H9 (cell line): ENCODE measurements around the gene PRODH2. TPM values are rescaled to one million over a fixed set of nuclear protein-coding genes. Genes with fewer than 3 reads are reported as not detected.

Source experiments
- DNase-seq: peaks from one replicate; pipeline ENCODE4 v3.0.0-alpha.2; 2017
- H2AFZ ChIP-seq: one replicate; pipeline ENCODE4 v1.6.1; 2013; ENCODE audit warnings: mild to moderate bottlenecking, low read length, control low read depth, moderate library complexity
- H2AK5ac ChIP-seq: 2 replicates; pipeline ENCODE4 v1.6.1; 2013; ENCODE audit warnings: low read length, control low read depth, mixed read lengths; ENCODE audit not compliant: insufficient read length
- H2BK120ac ChIP-seq: one replicate; pipeline ENCODE4 v1.6.1; 2013; ENCODE audit warnings: low read depth, mild to moderate bottlenecking, low read length, control low read depth, inconsistent platforms; ENCODE audit not compliant: poor library complexity, severe bottlenecking
- H2BK12ac ChIP-seq: 2 replicates; pipeline ENCODE4 v1.6.1; 2013; ENCODE audit warnings: low read length, control low read depth, mixed read lengths, low read depth; ENCODE audit not compliant: insufficient read length
- H2BK15ac ChIP-seq: 2 replicates; pipeline ENCODE4 v1.6.1; 2013; ENCODE audit warnings: low read depth, low read length, control low read depth
- H2BK20ac ChIP-seq: one replicate; pipeline ENCODE4 v1.6.1; 2013; ENCODE audit warnings: low read depth, mild to moderate bottlenecking, low read length, control low read depth, inconsistent platforms; ENCODE audit not compliant: poor library complexity, severe bottlenecking
- H2BK5ac ChIP-seq: 2 replicates; pipeline ENCODE4 v1.6.1; 2013; ENCODE audit warnings: low read length, control low read depth, mixed read lengths; ENCODE audit not compliant: insufficient read length
- H3K14ac ChIP-seq: 2 replicates; pipeline ENCODE4 v1.6.1; 2013; ENCODE audit warnings: low read length, control low read depth; ENCODE audit not compliant: insufficient read depth
- H3K18ac ChIP-seq: 2 replicates; pipeline ENCODE4 v1.6.1; 2013; ENCODE audit warnings: low read depth, mild to moderate bottlenecking, mixed read lengths, low read length, control low read depth; ENCODE audit not compliant: insufficient read length
- H3K23ac ChIP-seq: 2 replicates; pipeline ENCODE4 v1.6.1; 2013; ENCODE audit warnings: low read length, control low read depth, mixed read lengths, low read depth; ENCODE audit not compliant: insufficient read length
- H3K23me2 ChIP-seq: 2 replicates; pipeline ENCODE4 v1.6.1; 2013; ENCODE audit warnings: low read depth, mild to moderate bottlenecking, mixed read lengths, low read length, control low read depth; ENCODE audit not compliant: insufficient read length, poor library complexity, severe bottlenecking
- H3K27ac ChIP-seq: 2 replicates; pipeline ENCODE4 v1.5.1; 2013; ENCODE audit warnings: low read length, control low read depth, mixed read lengths, low read depth; ENCODE audit not compliant: insufficient read length
- H3K27me3 ChIP-seq: 2 replicates; pipeline ENCODE4 v1.6.1; 2013; ENCODE audit warnings: low read length, control low read depth, inconsistent platforms; ENCODE audit not compliant: insufficient read depth
- H3K4ac ChIP-seq: 2 replicates; pipeline ENCODE4 v1.6.1; 2013; ENCODE audit warnings: low read depth, mild to moderate bottlenecking, control low read depth, inconsistent platforms, low read length, moderate library complexity
- H3K4me1 ChIP-seq: 2 replicates; pipeline ENCODE4 v1.6.1; 2013; ENCODE audit warnings: low read length, control low read depth, inconsistent platforms; ENCODE audit not compliant: insufficient read depth
- H3K4me2 ChIP-seq: 2 replicates; pipeline ENCODE4 v1.6.1; 2013; ENCODE audit warnings: low read length, control low read depth, mixed read lengths; ENCODE audit not compliant: insufficient read length, insufficient read depth
- H3K56ac ChIP-seq: 2 replicates; pipeline ENCODE4 v1.6.1; 2013; ENCODE audit warnings: low read depth, mild to moderate bottlenecking, mixed read lengths, low read length, control low read depth; ENCODE audit not compliant: insufficient read length
- H3K79me1 ChIP-seq: 2 replicates; pipeline ENCODE4 v1.6.1; 2013; ENCODE audit warnings: low read depth, mild to moderate bottlenecking, moderate library complexity, low read length, control low read depth, inconsistent platforms; ENCODE audit not compliant: insufficient read depth, poor library complexity, severe bottlenecking
- H3K79me2 ChIP-seq: 2 replicates; pipeline ENCODE4 v1.6.1; 2013; ENCODE audit warnings: low read length, control low read depth, inconsistent platforms; ENCODE audit not compliant: insufficient read depth
- H3K9ac ChIP-seq: 2 replicates; pipeline ENCODE4 v1.6.1; 2013; ENCODE audit warnings: low read length, control low read depth, mixed read lengths; ENCODE audit not compliant: insufficient read length; ENCODE audit errors: extremely low read depth
- H3K9me3 ChIP-seq: one replicate; pipeline ENCODE4 v1.6.1; 2013; ENCODE audit warnings: low read depth, low read length, inconsistent platforms; ENCODE audit not compliant: control insufficient read depth
- H3T11ph ChIP-seq: one replicate; pipeline ENCODE4 v1.6.1; 2013; ENCODE audit warnings: mild to moderate bottlenecking, low read length, control low read depth, inconsistent platforms
- H4K20me1 ChIP-seq: one replicate; pipeline ENCODE4 v1.6.1; 2013; ENCODE audit not compliant: control insufficient read depth, insufficient read length, insufficient read depth
- H4K5ac ChIP-seq: 2 replicates; pipeline ENCODE4 v1.6.1; 2013; ENCODE audit warnings: low read depth, mild to moderate bottlenecking, mixed read lengths, low read length, control low read depth; ENCODE audit not compliant: insufficient read length
- H4K8ac ChIP-seq: replicated peaks from 2 replicates; pipeline ENCODE4 v1.6.1; 2013; ENCODE audit warnings: low read length, control low read depth, mixed read lengths, low read depth; ENCODE audit not compliant: insufficient read length
- H4K91ac ChIP-seq: 2 replicates; pipeline ENCODE4 v1.6.1; 2013; ENCODE audit warnings: low read depth, mild to moderate bottlenecking, moderate library complexity, mixed read lengths, low read length, control low read depth; ENCODE audit not compliant: insufficient read length
- H3K27ac Mint-ChIP-seq, 3 experiments: 2 replicates in 2 of 3; 3 replicates in 1 of 3; pipeline ENCODE4 v1.8.0; 2020 to 2021; ENCODE audit warnings: mixed read lengths in 3 of 3, mild to moderate bottlenecking in 1 of 3, moderate library complexity in 1 of 3
- H3K27me3 Mint-ChIP-seq: 2 replicates; pipeline ENCODE4 v1.8.0; 2021; ENCODE audit warnings: low read depth, mild to moderate bottlenecking, moderate library complexity, mixed read lengths
- H3K36me3 Mint-ChIP-seq, 3 experiments: 2 replicates in 2 of 3; 3 replicates in 1 of 3; pipeline ENCODE4 v1.8.0; 2020 to 2021; ENCODE audit warnings: low read depth in 3 of 3, mixed read lengths in 3 of 3; ENCODE audit not compliant: insufficient read depth in 1 of 3
- H3K4me1 Mint-ChIP-seq, 2 experiments: 2 replicates each; pipeline ENCODE4 v1.8.0; 2020; ENCODE audit warnings: mixed read lengths in 2 of 2
- H3K4me3 Mint-ChIP-seq, 2 experiments: 2 replicates in 1 of 2; 3 replicates in 1 of 2; pipeline ENCODE4 v1.8.0; 2020 to 2021; ENCODE audit warnings: mild to moderate bottlenecking in 2 of 2, mixed read lengths in 2 of 2, moderate library complexity in 1 of 2
- H3K9me3 Mint-ChIP-seq, 2 experiments: 2 replicates in 1 of 2; 3 replicates in 1 of 2; pipeline ENCODE4 v1.8.0; 2020; ENCODE audit warnings: mild to moderate bottlenecking in 2 of 2, mixed read lengths in 2 of 2, moderate library complexity in 1 of 2
- CTCF ChIP-seq: fragments of 200-600 bp; sonication (generic); conservative IDR thresholded peaks from 3 replicates; pipeline ENCODE4 v1.8.0; 2021; ENCODE audit warnings: antibody characterized with exemption, mild to moderate bottlenecking
- WGBS: extraction: QIAGEN DNeasy Blood & Tissue Kit; methylation state at CpG from one replicate; pipeline ENCODE4 v1.1.7; 2013; ENCODE audit warnings: missing lambda C conversion rate, low lambda C conversion rate, mixed read lengths; ENCODE audit not compliant: insufficient read length; ENCODE audit errors: extremely low coverage; 5-methylcytosine and 5-hydroxymethylcytosine counted together
- total RNA-seq: library from RNA; stranded (reverse); gene quantifications from 2 replicates; pipeline ENCODE4 v1.2.1, GENCODE V29; 2021

The PRODH2 gene
- total RNA-seq, 1 experiment from 2014 or later = not detected

GRCh38 chr19:35752746-35753350 is 59.8 kb downstream of the PRODH2 start:
- Histone ChIP-seq H3K4me2 (no peak overlapping the region), H4K91ac (no peak overlapping the region), H3K4ac (no peak overlapping the region), H3K27me3 (no peaks in the 10 kb centered on the region), H3K4me1 (no peaks in the 10 kb centered on the region), H2BK12ac (no peak overlapping the region), H3T11ph (no peak overlapping the region), H3K79me2 (no peaks in the 10 kb centered on the region), H4K8ac (no peak overlapping the region), H2BK20ac (no peak overlapping the region), H3K23me2 (peaks cover 19% of the 10 kb centered on the region), H2BK120ac (no peak overlapping the region), H3K79me1 (no peaks in the 10 kb centered on the region), H2AK5ac (no peak overlapping the region), H3K23ac (no peak overlapping the region), H2BK5ac (no peak overlapping the region), H3K9ac (no peak overlapping the region), H3K27ac (no peak overlapping the region), H2AFZ (no peak overlapping the region), H3K56ac (no peak overlapping the region), H3K9me3 (no peaks in the 10 kb centered on the region), H4K5ac (no peak overlapping the region), H3K14ac (no peak overlapping the region), H2BK15ac (no peak overlapping the region), H4K20me1 (no peaks in the 10 kb centered on the region), H3K18ac (no peak overlapping the region)
- H3K4me1 Mint-ChIP-seq = peaks cover 15 to 19% of the 10 kb centered on the region in 2 experiments
- no peak for TF ChIP-seq CTCF
- H3K27ac Mint-ChIP-seq = no peak overlapping the region
- H3K4me3 Mint-ChIP-seq = no peak overlapping the region; a peak in 1 of 5 replicates
- H3K36me3 Mint-ChIP-seq = peaks cover 0 to 4% (median 2%) of the 10 kb centered on the region in 3 experiments; a peak in 2 of 7 replicates
- WGBS = no CpG with 5 or more reads among the region's 20 CpGs
- H3K27me3 Mint-ChIP-seq = peaks cover 7% of the 10 kb centered on the region
- DNase-seq = no peak
- H3K9me3 Mint-ChIP-seq = no peaks in the 10 kb centered on the region
